MM.1S (cell line): ENCODE results near the gene LTBP1.

ENCODE experiments used
- CTCF ChIP-seq: fragments of 300-600 bp; sonication (generic); IDR thresholded peaks from 2 replicates; pipeline ENCODE4 v1.5.1; 2016; ENCODE audit warnings: antibody characterized with exemption, low read length, mixed read lengths
- EZH2phosphoT487 ChIP-seq: fragments of 300-600 bp; sonication (generic); IDR thresholded peaks from 2 replicates; pipeline ENCODE4 v1.6.1; 2018; ENCODE audit warnings: antibody characterized with exemption, low read length

GRCh38 chr2:32941944-32942690, 4.6 kb upstream of the LTBP1 start:
- TF ChIP-seq EZH2phosphoT487 (no peak), CTCF (no peak)
